SJCRH30 (cell line): ENCODE results near the gene PROCA1. TPM values are rescaled to one million over a fixed set of nuclear protein-coding genes. Genes with fewer than 3 reads are reported as not detected.
A peak's percentile ranks its signal among the peaks of the same experiment; 100 is the strongest.

Experiments
- DNase-seq, 2 experiments: peaks; one replicate each; pipeline ENCODE4 v3.0.0-alpha.2; 2015 to 2020
- H3K27ac ChIP-seq: fragments of 250-450 bp; sonication (Bioruptor Pico); 2 replicates; pipeline ENCODE4 v1.5.1; 2020; ENCODE audit warnings: mild to moderate bottlenecking, moderate library complexity
- H3K27me3 ChIP-seq: fragments of 250-450 bp; sonication (Bioruptor Pico); 2 replicates; pipeline ENCODE4 v1.5.1; 2020; ENCODE audit warnings: mild to moderate bottlenecking, moderate library complexity
- H3K36me3 ChIP-seq: fragments of 250-450 bp; sonication (Bioruptor Pico); 2 replicates; pipeline ENCODE4 v1.5.1; 2020; ENCODE audit warnings: mild to moderate bottlenecking, moderate library complexity
- H3K4me1 ChIP-seq: fragments of 250-450 bp; sonication (Bioruptor Pico); 2 replicates; pipeline ENCODE4 v1.5.1; 2020; ENCODE audit warnings: mild to moderate bottlenecking, moderate library complexity
- H3K4me3 ChIP-seq: fragments of 250-450 bp; sonication (Bioruptor Pico); 2 replicates; pipeline ENCODE4 v1.5.1; 2020; ENCODE audit warnings: mild to moderate bottlenecking, moderate library complexity
- H3K9me3 ChIP-seq: fragments of 250-450 bp; sonication (Bioruptor Pico); replicated peaks from 2 replicates; pipeline ENCODE4 v1.5.1; 2020; ENCODE audit warnings: mild to moderate bottlenecking, moderate library complexity
- total RNA-seq: library from RNA; depleted of rRNA; stranded (reverse); fragments of >200 nt; shearing (Covaris generic); gene quantifications from 2 replicates; pipeline ENCODE4 v1.2.3, GENCODE V29; 2014

Gene PROCA1
- total RNA-seq, 1 experiment from 2014 or later = 7.0 TPM

GRCh38 chr17:28710861-28711722 lies 596 bp downstream of the PROCA1 start:
- Histone ChIP-seq H3K9me3 (no peaks in the 10 kb centered on the region), H3K27me3 (no peaks in the 10 kb centered on the region), H3K27ac (peak overlapping the region; percentile 88), H3K36me3 (peaks cover 25% of the 10 kb centered on the region), H3K4me3 (peak overlapping the region; percentile 68), H3K4me1 (peaks cover 3% of the 10 kb centered on the region; the same call in 1 of the 2 replicates)
- DNase-seq = peak; percentile 97 to 98

GRCh38 chr17:28707339-28707720 lies 4.4 kb downstream of the PROCA1 start:
- no peak overlapping the region for H3K4me3 ChIP-seq
- H3K27me3 ChIP-seq = no peaks in the 10 kb centered on the region
- H3K9me3 ChIP-seq = no peaks in the 10 kb centered on the region
- peaks cover 14% of the 10 kb centered on the region for H3K36me3 ChIP-seq
- no peaks in the 10 kb centered on the region; the same call in 1 of the 2 replicates for H3K4me1 ChIP-seq
- no peak for DNase-seq
- no peak overlapping the region for H3K27ac ChIP-seq

- Histone ChIP-seq H3K4me3 (no peak overlapping the region), H3K9me3 (no peaks in the 10 kb centered on the region), H3K27ac (no peak overlapping the region), H3K27me3 (no peaks in the 10 kb centered on the region), H3K36me3 (peaks cover 21% of the 10 kb centered on the region), H3K4me1 (no peaks in the 10 kb centered on the region; the same call in 1 of the 2 replicates)
- DNase-seq = no peak
Observed at GRCh38 chr17:28706471-28707338, 5.0 kb downstream of the PROCA1 start.

- H3K27me3 ChIP-seq = no peaks in the 10 kb centered on the region
- no peaks in the 10 kb centered on the region; the same call in 1 of the 2 replicates for H3K4me1 ChIP-seq
- no peak for DNase-seq
- H3K36me3 ChIP-seq = peaks cover 29% of the 10 kb centered on the region
- no peak overlapping the region for H3K27ac ChIP-seq
- H3K4me3 ChIP-seq = no peak overlapping the region
- no peaks in the 10 kb centered on the region for H3K9me3 ChIP-seq
Observed at GRCh38 chr17:28705728-28706334, 5.9 kb downstream of the PROCA1 start.

- no peak for DNase-seq
- H3K4me3 ChIP-seq = no peak overlapping the region
- H3K36me3 ChIP-seq = peaks cover 36% of the 10 kb centered on the region
- H3K27ac ChIP-seq = no peak overlapping the region
- no peaks in the 10 kb centered on the region; the same call in 1 of the 2 replicates for H3K4me1 ChIP-seq
- no peaks in the 10 kb centered on the region for H3K9me3 ChIP-seq
- no peaks in the 10 kb centered on the region for H3K27me3 ChIP-seq
Observed at GRCh38 chr17:28705074-28705659, 6.5 kb downstream of the PROCA1 start.

GRCh38 chr17:28704219-28704858 lies 7.3 kb downstream of the PROCA1 start:
- Histone ChIP-seq H3K27ac (no peak overlapping the region), H3K36me3 (peaks cover 43% of the 10 kb centered on the region), H3K9me3 (no peaks in the 10 kb centered on the region), H3K4me3 (no peak overlapping the region), H3K4me1 (no peaks in the 10 kb centered on the region), H3K27me3 (no peaks in the 10 kb centered on the region)
- DNase-seq = no peak

GRCh38 chr17:28703552-28704218 lies 8.0 kb downstream of the PROCA1 start:
- Histone ChIP-seq H3K9me3 (no peaks in the 10 kb centered on the region), H3K27ac (no peak overlapping the region), H3K4me1 (no peaks in the 10 kb centered on the region), H3K27me3 (no peaks in the 10 kb centered on the region), H3K36me3 (peaks cover 49% of the 10 kb centered on the region), H3K4me3 (no peak overlapping the region)
- no peak for DNase-seq

GRCh38 chr17:28702752-28703150 lies 8.9 kb downstream of the PROCA1 start:
- Histone ChIP-seq H3K9me3 (no peaks in the 10 kb centered on the region), H3K4me1 (no peaks in the 10 kb centered on the region), H3K4me3 (no peak overlapping the region), H3K36me3 (peaks cover 59% of the 10 kb centered on the region), H3K27ac (no peak overlapping the region), H3K27me3 (no peaks in the 10 kb centered on the region)
- DNase-seq = no peak

GRCh38 chr17:28702026-28702751 lies 9.5 kb downstream of the PROCA1 start:
- DNase-seq = no peak
- Histone ChIP-seq H3K36me3 (peaks cover 64% of the 10 kb centered on the region), H3K27me3 (no peaks in the 10 kb centered on the region), H3K4me1 (no peaks in the 10 kb centered on the region), H3K27ac (no peak overlapping the region), H3K9me3 (no peaks in the 10 kb centered on the region), H3K4me3 (no peak overlapping the region)

GRCh38 chr17:28700830-28701492 lies 10.7 kb downstream of the PROCA1 start:
- H3K4me3 ChIP-seq = no peak overlapping the region
- H3K36me3 ChIP-seq = peaks cover 71% of the 10 kb centered on the region

GRCh38 chr17:28700278-28700677 lies 11.4 kb downstream of the PROCA1 start:
- no peaks in the 10 kb centered on the region for H3K9me3 ChIP-seq
- H3K27ac ChIP-seq = no peak overlapping the region
- DNase-seq = no peak
- H3K27me3 ChIP-seq = no peaks in the 10 kb centered on the region
- no peaks in the 10 kb centered on the region for H3K4me1 ChIP-seq
- H3K36me3 ChIP-seq = peaks cover 78% of the 10 kb centered on the region
- H3K4me3 ChIP-seq = no peak overlapping the region

More at GRCh38 chr17:28700830-28701492, 10.7 kb downstream of the PROCA1 start:
- H3K9me3 ChIP-seq = no peaks in the 10 kb centered on the region
- DNase-seq = no peak
- H3K4me1 ChIP-seq = no peaks in the 10 kb centered on the region
- no peaks in the 10 kb centered on the region for H3K27me3 ChIP-seq
- H3K27ac ChIP-seq = no peak overlapping the region

- peaks cover 90% of the 10 kb centered on the region for H3K36me3 ChIP-seq
Observed at GRCh38 chr17:28698253-28698941, 13.3 kb downstream of the PROCA1 start.

More at GRCh38 chr17:28698253-28698941, 13.3 kb downstream of the PROCA1 start:
- no peaks in the 10 kb centered on the region for H3K4me1 ChIP-seq
- H3K27me3 ChIP-seq = no peaks in the 10 kb centered on the region
- no peak overlapping the region for H3K4me3 ChIP-seq
- H3K9me3 ChIP-seq = no peaks in the 10 kb centered on the region
- H3K27ac ChIP-seq = no peak overlapping the region
- DNase-seq = no peak
